Muscle layer of colon (tissue), 2 donors: ENCODE measurements around the gene PHETA1.

Experiments
- H3K27ac ChIP-seq: one replicate; pipeline ENCODE4 v1.7.0; 2013; ENCODE audit warnings: low read depth, mild to moderate bottlenecking, low read length, moderate library complexity
- H3K27me3 ChIP-seq, 2 donors: one replicate each; pipeline ENCODE4 v1.7.0; 2013; ENCODE audit warnings: low read length in 2 of 2, mild to moderate bottlenecking in 2 of 2; ENCODE audit not compliant: insufficient read depth in 2 of 2, control insufficient read depth in 1 of 2
- H3K36me3 ChIP-seq: one replicate; pipeline ENCODE4 v1.7.0; 2013; ENCODE audit warnings: mild to moderate bottlenecking, low read length; ENCODE audit not compliant: insufficient read depth
- H3K4me1 ChIP-seq: one replicate; pipeline ENCODE4 v1.7.0; 2013; ENCODE audit warnings: mild to moderate bottlenecking, low read length; ENCODE audit not compliant: insufficient read depth
- H3K4me3 ChIP-seq, 2 donors: one replicate each; pipeline ENCODE4 v1.7.0; 2013; ENCODE audit warnings: low read length in 2 of 2, low read depth in 1 of 2, mild to moderate bottlenecking in 1 of 2, moderate library complexity in 1 of 2
- H3K9ac ChIP-seq: one replicate; pipeline ENCODE4 v1.7.0; 2013; ENCODE audit warnings: low read length
- H3K9me3 ChIP-seq: one replicate; pipeline ENCODE4 v1.7.0; 2013; ENCODE audit warnings: mild to moderate bottlenecking, low read length
- donor health status: abdominal sarcoma.
- donor health status: Adenocarcinoma of cecum.

The PHETA1 gene

GRCh38 chr12:111410431-111411184, 41.7 kb upstream of the PHETA1 start:
- Histone ChIP-seq H3K4me3 (no peak overlapping the region), H3K27me3 (no peaks in the 10 kb centered on the region), H3K9me3 (no peaks in the 10 kb centered on the region), H3K36me3 (no peaks in the 10 kb centered on the region), H3K4me1 (peaks cover 19% of the 10 kb centered on the region), H3K27ac (peak overlapping the region; percentile 37), H3K9ac (no peak overlapping the region)

- H3K27ac ChIP-seq, result peak overlapping the region; percentile 17
- H3K4me1 ChIP-seq, result peaks cover 19% of the 10 kb centered on the region
- no peaks in the 10 kb centered on the region for H3K27me3 ChIP-seq
- H3K36me3 ChIP-seq, result no peaks in the 10 kb centered on the region
- no peak overlapping the region for H3K9ac ChIP-seq
- peak overlapping the region in 1 of 2 donors; percentile 76 for H3K4me3 ChIP-seq
- H3K9me3 ChIP-seq, result no peaks in the 10 kb centered on the region
Measured at GRCh38 chr12:111409780-111410430, 41.0 kb upstream of the PHETA1 start.

GRCh38 chr12:111409403-111409779, 40.5 kb upstream of the PHETA1 start:
- H3K9ac ChIP-seq, result no peak overlapping the region
- H3K27ac ChIP-seq, result no peak overlapping the region
- peak overlapping the region in 1 of 2 donors; percentile 76 for H3K4me3 ChIP-seq
- peaks cover 19% of the 10 kb centered on the region for H3K4me1 ChIP-seq
- no peaks in the 10 kb centered on the region for H3K36me3 ChIP-seq
- no peaks in the 10 kb centered on the region for H3K9me3 ChIP-seq
- H3K27me3 ChIP-seq, result no peaks in the 10 kb centered on the region

- Histone ChIP-seq H3K9me3 (no peaks in the 10 kb centered on the region), H3K4me1 (peaks cover 19% of the 10 kb centered on the region), H3K9ac (no peak overlapping the region), H3K4me3 (peak overlapping the region in 1 of 2 donors; percentile 76), H3K27me3 (no peaks in the 10 kb centered on the region), H3K27ac (no peak overlapping the region), H3K36me3 (no peaks in the 10 kb centered on the region)
Measured at GRCh38 chr12:111408686-111409402, 39.9 kb upstream of the PHETA1 start.

- peaks cover 19% of the 10 kb centered on the region for H3K4me1 ChIP-seq
- peak overlapping the region in 1 of 2 donors; percentile 76 for H3K4me3 ChIP-seq
- H3K9ac ChIP-seq, result no peak overlapping the region
Measured at GRCh38 chr12:111408116-111408440, 39.2 kb upstream of the PHETA1 start.

GRCh38 chr12:111407377-111408115, 38.7 kb upstream of the PHETA1 start:
- Histone ChIP-seq H3K9me3 (no peaks in the 10 kb centered on the region), H3K27ac (peak overlapping the region; percentile 53), H3K9ac (no peak overlapping the region), H3K4me1 (peaks cover 19% of the 10 kb centered on the region), H3K27me3 (no peaks in the 10 kb centered on the region), H3K4me3 (peak overlapping the region in 1 of 2 donors; percentile 76), H3K36me3 (no peaks in the 10 kb centered on the region)

More at GRCh38 chr12:111408116-111408440, 39.2 kb upstream of the PHETA1 start:
- Histone ChIP-seq H3K9me3 (no peaks in the 10 kb centered on the region), H3K27ac (no peak overlapping the region), H3K36me3 (no peaks in the 10 kb centered on the region), H3K27me3 (no peaks in the 10 kb centered on the region)

GRCh38 chr12:111406474-111407376, 37.8 kb upstream of the PHETA1 start:
- Histone ChIP-seq H3K9ac (peak overlapping the region; percentile 68), H3K4me3 (peak overlapping the region; percentile 76 to 91), H3K27me3 (no peaks in the 10 kb centered on the region), H3K9me3 (no peaks in the 10 kb centered on the region), H3K36me3 (no peaks in the 10 kb centered on the region), H3K27ac (peak overlapping the region; percentile 53), H3K4me1 (peaks cover 17% of the 10 kb centered on the region)

GRCh38 chr12:111405859-111406473, 37.1 kb upstream of the PHETA1 start, which contains the start of gene SH2B3:
SH2B3 (plus strand) TSS chr12:111405923; CDS start chr12:111418146, 12,223 bp downstream.
- Histone ChIP-seq H3K9ac (peak within 1 kb of the TSS; percentile 68), H3K27me3 (no peaks in the 10 kb centered on the region), H3K4me1 (peaks cover 12% of the 10 kb centered on the region), H3K27ac (peak within 1 kb of the TSS; percentile 53), H3K36me3 (no peaks in the 10 kb centered on the region), H3K4me3 (peak within 1 kb of the TSS; percentile 76 to 91), H3K9me3 (no peaks in the 10 kb centered on the region)

GRCh38 chr12:111405149-111405858, 36.4 kb upstream of the PHETA1 start:
- H3K27ac ChIP-seq, result peak overlapping the region; percentile 48
- H3K9ac ChIP-seq, result no peak overlapping the region
- peak overlapping the region; percentile 50 to 76 for H3K4me3 ChIP-seq
- no peaks in the 10 kb centered on the region for H3K36me3 ChIP-seq
- H3K27me3 ChIP-seq, result no peaks in the 10 kb centered on the region
- H3K9me3 ChIP-seq, result no peaks in the 10 kb centered on the region
- peaks cover 12% of the 10 kb centered on the region for H3K4me1 ChIP-seq
